Measurements from ENCODE around the gene CRACR2A.

DNA sequence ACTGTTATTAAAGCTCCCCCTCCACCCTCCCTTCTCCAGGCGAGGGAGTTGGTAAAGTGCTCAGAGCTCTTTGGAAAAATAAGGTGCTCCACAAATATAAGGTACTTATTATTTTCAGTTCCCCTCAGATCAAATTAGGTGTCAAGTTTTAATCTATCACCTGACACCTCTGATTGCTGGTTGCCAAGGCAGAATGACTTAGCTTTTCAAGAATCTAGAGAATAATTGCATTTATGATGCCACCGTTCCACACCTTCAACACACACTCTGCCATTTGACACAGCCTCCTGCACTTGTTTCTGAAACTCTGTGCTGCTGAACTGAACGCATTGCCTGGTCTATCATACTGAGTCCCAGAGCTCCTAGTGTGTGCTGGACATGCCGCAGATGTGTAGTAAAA lies 128.6 kb downstream of the CRACR2A start:
- TF ChIP-seq, protein P1, sequence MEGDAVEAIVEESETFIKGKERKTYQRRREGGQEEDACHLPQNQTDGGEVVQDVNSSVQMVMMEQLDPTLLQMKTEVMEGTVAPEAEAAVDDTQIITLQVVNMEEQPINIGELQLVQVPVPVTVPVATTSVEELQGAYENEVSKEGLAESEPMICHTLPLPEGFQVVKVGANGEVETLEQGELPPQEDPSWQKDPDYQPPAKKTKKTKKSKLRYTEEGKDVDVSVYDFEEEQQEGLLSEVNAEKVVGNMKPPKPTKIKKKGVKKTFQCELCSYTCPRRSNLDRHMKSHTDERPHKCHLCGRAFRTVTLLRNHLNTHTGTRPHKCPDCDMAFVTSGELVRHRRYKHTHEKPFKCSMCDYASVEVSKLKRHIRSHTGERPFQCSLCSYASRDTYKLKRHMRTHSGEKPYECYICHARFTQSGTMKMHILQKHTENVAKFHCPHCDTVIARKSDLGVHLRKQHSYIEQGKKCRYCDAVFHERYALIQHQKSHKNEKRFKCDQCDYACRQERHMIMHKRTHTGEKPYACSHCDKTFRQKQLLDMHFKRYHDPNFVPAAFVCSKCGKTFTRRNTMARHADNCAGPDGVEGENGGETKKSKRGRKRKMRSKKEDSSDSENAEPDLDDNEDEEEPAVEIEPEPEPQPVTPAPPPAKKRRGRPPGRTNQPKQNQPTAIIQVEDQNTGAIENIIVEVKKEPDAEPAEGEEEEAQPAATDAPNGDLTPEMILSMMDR (conservative IDR thresholded peaks at IDR 0.05; ENCODE audit: low read length): no peak
- TF ChIP-seq EZH2phosphoT487 (IDR thresholded peaks at IDR 0.05; ENCODE audit: borderline replicate concordance, low read depth, low read length): no peak
